T-helper 17 cell (primary cell): ENCODE measurements around the gene LRRC18. TPM values are rescaled to one million over a fixed set of nuclear protein-coding genes. Genes with fewer than 3 reads are reported as not detected.

Experiments used
- ATAC-seq: fragments of 150-1000 bp; cut with Tn5 transposase; 2 replicates; pipeline ENCODE4 v1.10.0; 2021; ENCODE audit warnings: mild to moderate bottlenecking, moderate library complexity
- DNase-seq, 3 donors: peaks; one replicate each; pipeline versions ENCODE4 v3.0.0 to v3.0.0-alpha.2; 2020 to 2021
- H3K9me3 ChIP-seq: one replicate; pipeline ENCODE4 v1.7.0; 2013; ENCODE audit warnings: low read length, mild to moderate bottlenecking; ENCODE audit not compliant: control insufficient read depth, poor library complexity, severe bottlenecking
- H3K27ac Mint-ChIP-seq: one replicate; pipeline ENCODE4 v1.8.0; 2022; ENCODE audit warnings: mild to moderate bottlenecking, moderate library complexity, mixed read lengths
- H3K27me3 Mint-ChIP-seq: one replicate; pipeline ENCODE4 v1.8.0; 2022; ENCODE audit warnings: mixed read lengths
- H3K36me3 Mint-ChIP-seq: one replicate; pipeline ENCODE4 v1.8.0; 2022; ENCODE audit warnings: low read depth, mixed read lengths
- H3K4me1 Mint-ChIP-seq: one replicate; pipeline ENCODE4 v1.8.0; 2022; ENCODE audit warnings: mild to moderate bottlenecking, mixed read lengths
- H3K4me3 Mint-ChIP-seq: one replicate; pipeline ENCODE4 v1.8.0; 2022; ENCODE audit warnings: mild to moderate bottlenecking, moderate library complexity, mixed read lengths
- total RNA-seq, 4 donors: library from RNA in 2 of 4; stranded (reverse) in 2 of 4; gene quantifications; one replicate each; pipeline ENCODE4 v1.2.3 and lab custom pipeline; 2022 to 2026

Gene LRRC18
- total RNA-seq, 2 donors from 2014 or later = not detected

GRCh38 chr10:48940958-48941357, 1.3 kb upstream of the LRRC18 start:
- Mint-ChIP-seq H3K4me3 (no peak overlapping the region), H3K27me3 (peaks cover 25% of the 10 kb centered on the region), H3K27ac (no peak overlapping the region), H3K36me3 (no peaks in the 10 kb centered on the region), H3K4me1 (peaks cover 3% of the 10 kb centered on the region)
- no peak for ATAC-seq
- DNase-seq = no peak
- H3K9me3 ChIP-seq = no peaks in the 10 kb centered on the region

GRCh38 chr10:48940372-48940771, 732 bp upstream of the LRRC18 start:
- H3K9me3 ChIP-seq = no peaks in the 10 kb centered on the region
- Mint-ChIP-seq H3K27me3 (peaks cover 20% of the 10 kb centered on the region), H3K36me3 (no peaks in the 10 kb centered on the region), H3K4me1 (peaks cover 3% of the 10 kb centered on the region), H3K27ac (no peak overlapping the region), H3K4me3 (no peak overlapping the region)
- ATAC-seq = no peak
- no peak for DNase-seq

GRCh38 chr10:48938990-48939536, 577 bp downstream of the LRRC18 start:
- Mint-ChIP-seq H3K36me3 (no peaks in the 10 kb centered on the region), H3K27me3 (peaks cover 21% of the 10 kb centered on the region), H3K4me1 (peaks cover 3% of the 10 kb centered on the region), H3K4me3 (no peak overlapping the region), H3K27ac (no peak overlapping the region)
- no peaks in the 10 kb centered on the region for H3K9me3 ChIP-seq
- DNase-seq = no peak
- ATAC-seq = no peak

GRCh38 chr10:48938281-48938680, 1.4 kb downstream of the LRRC18 start:
- Mint-ChIP-seq H3K36me3 (no peaks in the 10 kb centered on the region), H3K27ac (no peak overlapping the region), H3K4me3 (no peak overlapping the region), H3K4me1 (peaks cover 3% of the 10 kb centered on the region), H3K27me3 (peaks cover 23% of the 10 kb centered on the region)
- ATAC-seq = no peak
- no peaks in the 10 kb centered on the region for H3K9me3 ChIP-seq
- DNase-seq = no peak

GRCh38 chr10:48937796-48938195, 1.8 kb downstream of the LRRC18 start:
- H3K9me3 ChIP-seq = no peaks in the 10 kb centered on the region
- ATAC-seq = no peak
- peaks cover 23% of the 10 kb centered on the region for H3K27me3 Mint-ChIP-seq
- DNase-seq = no peak
- H3K36me3 Mint-ChIP-seq = no peaks in the 10 kb centered on the region
- H3K27ac Mint-ChIP-seq = no peak overlapping the region
- H3K4me1 Mint-ChIP-seq = peaks cover 3% of the 10 kb centered on the region
- no peak overlapping the region for H3K4me3 Mint-ChIP-seq

GRCh38 chr10:48935577-48935976, 4.1 kb downstream of the LRRC18 start:
- Mint-ChIP-seq H3K27ac (no peak overlapping the region), H3K4me3 (no peak overlapping the region), H3K36me3 (no peaks in the 10 kb centered on the region), H3K4me1 (peaks cover 3% of the 10 kb centered on the region), H3K27me3 (peaks cover 18% of the 10 kb centered on the region)
- DNase-seq (no peak), ATAC-seq (no peak)
- H3K9me3 ChIP-seq = no peaks in the 10 kb centered on the region

GRCh38 chr10:48934672-48935501, 4.8 kb downstream of the LRRC18 start:
- Mint-ChIP-seq H3K27me3 (peaks cover 16% of the 10 kb centered on the region), H3K36me3 (no peaks in the 10 kb centered on the region), H3K27ac (no peak overlapping the region), H3K4me1 (no peaks in the 10 kb centered on the region), H3K4me3 (no peak overlapping the region)
- no peaks in the 10 kb centered on the region for H3K9me3 ChIP-seq
- ATAC-seq (no peak), DNase-seq (no peak)

GRCh38 chr10:48932831-48933664, 6.6 kb downstream of the LRRC18 start:
- DNase-seq = no peak
- Mint-ChIP-seq H3K27me3 (peaks cover 20% of the 10 kb centered on the region), H3K27ac (peak overlapping the region; percentile 1), H3K4me1 (no peaks in the 10 kb centered on the region), H3K36me3 (no peaks in the 10 kb centered on the region), H3K4me3 (no peak overlapping the region)
- no peaks in the 10 kb centered on the region for H3K9me3 ChIP-seq
- ATAC-seq = no peak

- ATAC-seq (no peak), DNase-seq (no peak)
- H3K9me3 ChIP-seq = no peaks in the 10 kb centered on the region
- Mint-ChIP-seq H3K27me3 (peaks cover 24% of the 10 kb centered on the region), H3K36me3 (no peaks in the 10 kb centered on the region), H3K4me3 (no peak overlapping the region), H3K4me1 (no peaks in the 10 kb centered on the region), H3K27ac (no peak overlapping the region)
These were observed 8.5 kb downstream of the LRRC18 start for GRCh38 chr10:48931188-48931587.

GRCh38 chr10:48929413-48929990, 10.1 kb downstream of the LRRC18 start:
- no peak for ATAC-seq
- H3K9me3 ChIP-seq = no peaks in the 10 kb centered on the region
- Mint-ChIP-seq H3K4me1 (no peaks in the 10 kb centered on the region), H3K4me3 (no peak overlapping the region), H3K27me3 (peaks cover 23% of the 10 kb centered on the region), H3K36me3 (no peaks in the 10 kb centered on the region), H3K27ac (no peak overlapping the region)
- DNase-seq = no peak

- Mint-ChIP-seq H3K36me3 (no peaks in the 10 kb centered on the region), H3K27ac (no peak overlapping the region), H3K4me3 (no peak overlapping the region), H3K4me1 (no peaks in the 10 kb centered on the region), H3K27me3 (peaks cover 18% of the 10 kb centered on the region)
- no peak for DNase-seq
- H3K9me3 ChIP-seq = no peaks in the 10 kb centered on the region
- ATAC-seq = no peak
These were observed 12.7 kb downstream of the LRRC18 start for GRCh38 chr10:48926764-48927540.

- ATAC-seq (no peak), DNase-seq (no peak)
- H3K4me3 Mint-ChIP-seq = no peak overlapping the region
- no peaks in the 10 kb centered on the region for H3K36me3 Mint-ChIP-seq
- H3K27me3 Mint-ChIP-seq = peaks cover 18% of the 10 kb centered on the region
- no peaks in the 10 kb centered on the region for H3K4me1 Mint-ChIP-seq
- H3K27ac Mint-ChIP-seq = no peak overlapping the region
- H3K9me3 ChIP-seq = no peaks in the 10 kb centered on the region
These were observed 13.4 kb downstream of the LRRC18 start for GRCh38 chr10:48926255-48926654.
